HL-60 (cell line): ENCODE data around the gene SEL1L2.

ENCODE experiments used
- DNase-seq, 2 experiments: peaks; one replicate each; pipeline ENCODE4 v3.0.0-alpha.2; 2010 to 2020; ENCODE audit warnings: low read depth in 1 of 2, low spot score in 1 of 2
- H3K27ac ChIP-seq: fragments of 250-450 bp; sonication (Bioruptor Pico); replicated peaks from 2 replicates; pipeline ENCODE4 v1.5.1; 2020; ENCODE audit warnings: mild to moderate bottlenecking, moderate library complexity
- H3K27me3 ChIP-seq: fragments of 250-450 bp; sonication (Bioruptor Pico); 2 replicates; pipeline ENCODE4 v1.5.1; 2021; ENCODE audit warnings: mild to moderate bottlenecking, moderate library complexity; ENCODE audit not compliant: insufficient read depth, poor library complexity, severe bottlenecking
- H3K4me3 ChIP-seq: replicated peaks from 2 replicates; pipeline ENCODE4 v1.5.1; 2011; ENCODE audit warnings: mild to moderate bottlenecking, control low read depth, low read length; ENCODE audit not compliant: insufficient read depth
- CTCF ChIP-seq: IDR thresholded peaks from one replicate; pipeline ENCODE4 v1.5.1; 2011; ENCODE audit warnings: low read length, control low read depth, inconsistent platforms; ENCODE audit not compliant: insufficient read depth
- GABPA ChIP-seq: IDR thresholded peaks from 2 replicates; pipeline ENCODE4 v1.6.1; 2012; ENCODE audit warnings: low read depth
- POLR2AphosphoS5 ChIP-seq: IDR thresholded peaks from 2 replicates; pipeline ENCODE4 v1.6.1; 2012; ENCODE audit warnings: low read depth
- REST ChIP-seq: IDR thresholded peaks from 2 replicates; pipeline ENCODE4 v1.6.1; 2012; ENCODE audit warnings: low read depth; ENCODE audit not compliant: insufficient replicate concordance
- SPI1 ChIP-seq: IDR thresholded peaks from 2 replicates; pipeline ENCODE4 v1.6.1; 2012; ENCODE audit warnings: low read depth, mild to moderate bottlenecking, borderline replicate concordance

The SEL1L2 gene

GRCh38 chr20:13857961-13858360, 132.5 kb downstream of the SEL1L2 start:
- no peak overlapping the region for H3K4me3 ChIP-seq
- no peaks in the 10 kb centered on the region for H3K27me3 ChIP-seq
- H3K27ac ChIP-seq = no peak overlapping the region
- TF ChIP-seq SPI1 (no peak), POLR2AphosphoS5 (no peak), GABPA (no peak), CTCF (no peak), REST (no peak)
- DNase-seq = no peak

GRCh38 chr20:13857304-13857703, 133.1 kb downstream of the SEL1L2 start:
- no peak overlapping the region for H3K27ac ChIP-seq
- no peak for TF ChIP-seq GABPA
- TF ChIP-seq POLR2AphosphoS5 = no peak
- TF ChIP-seq SPI1 = no peak
- TF ChIP-seq CTCF = no peak
- TF ChIP-seq REST = no peak

DNA sequence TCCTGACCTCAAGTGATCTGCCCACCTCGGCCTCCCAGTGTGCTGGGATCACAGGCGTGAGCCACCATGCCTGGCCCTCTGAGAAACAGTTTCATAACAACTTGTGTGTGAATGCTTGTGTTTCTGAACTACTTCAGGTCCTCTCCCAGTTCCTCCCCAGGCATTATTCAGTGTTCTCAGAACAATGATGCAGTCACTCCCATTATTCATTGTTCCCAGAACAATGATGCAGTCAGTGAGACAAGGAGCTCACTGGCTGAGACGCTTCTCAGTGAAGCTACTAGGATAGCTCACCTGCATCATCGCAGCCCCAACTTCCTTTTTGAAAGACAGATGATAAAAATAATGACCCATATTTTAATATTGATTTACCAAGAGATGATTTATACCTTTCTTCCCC, 134.1 kb downstream of the SEL1L2 start:
- no peak overlapping the region for H3K4me3 ChIP-seq
- TF ChIP-seq CTCF (no peak), SPI1 (no peak), GABPA (no peak), REST (no peak), POLR2AphosphoS5 (no peak)
- H3K27me3 ChIP-seq = no peaks in the 10 kb centered on the region
- DNase-seq = no peak
- no peak overlapping the region for H3K27ac ChIP-seq

More at GRCh38 chr20:13857304-13857703, 133.1 kb downstream of the SEL1L2 start:
- Histone ChIP-seq H3K4me3 (no peak overlapping the region), H3K27me3 (no peaks in the 10 kb centered on the region)
- DNase-seq = no peak
